ENCODE measurements around the gene AAGAB. TPM values are rescaled to one million over a fixed set of nuclear protein-coding genes. Genes with fewer than 3 reads are reported as not detected.
"Not testable (repeated sequence)": the region's sequence is repeated elsewhere in the genome, so short reads cannot be mapped to it uniquely, and the experiment has no call there.

AAGAB gene
- total RNA-seq, 1 donor from 2014 or later: 50.9 TPM

GRCh38 chr15:67259379-67259778, 4.9 kb upstream of the AAGAB start:
- Mint-ChIP-seq H3K27ac (no peak overlapping the region), H3K9me3 (no peaks in the 10 kb centered on the region), H3K36me3 (no peaks in the 10 kb centered on the region), H3K4me1 (ENCODE audit: unreplicated experiment) (no peaks in the 10 kb centered on the region), H3K4me3 (no peak overlapping the region), H3K27me3 (no peaks in the 10 kb centered on the region)
- DNase-seq (ENCODE audit: extremely low spot score, unreplicated experiment): no peak
- no peak for TF ChIP-seq CTCF (conservative IDR thresholded peaks at IDR 0.05)

GRCh38 chr15:67258412-67258811, 4.0 kb upstream of the AAGAB start:
- not testable (repeated sequence) for H3K27me3 Mint-ChIP-seq; DNase-seq (ENCODE audit: extremely low spot score, unreplicated experiment); H3K27ac Mint-ChIP-seq; H3K36me3 Mint-ChIP-seq; H3K4me1 Mint-ChIP-seq (ENCODE audit: unreplicated experiment); H3K9me3 Mint-ChIP-seq; H3K4me3 Mint-ChIP-seq

- Mint-ChIP-seq H3K36me3 (no peaks in the 10 kb centered on the region), H3K27me3 (no peaks in the 10 kb centered on the region), H3K27ac (peak overlapping the region; percentile 39), H3K4me1 (ENCODE audit: unreplicated experiment) (peaks cover 15% of the 10 kb centered on the region), H3K4me3 (peak overlapping the region; percentile 100), H3K9me3 (no peaks in the 10 kb centered on the region)
- DNase-seq (ENCODE audit: extremely low spot score, unreplicated experiment): no peak
- TF ChIP-seq CTCF (conservative IDR thresholded peaks at IDR 0.05): no peak
Measured at GRCh38 chr15:67256051-67256450, 1.6 kb upstream of the AAGAB start.

- peak overlapping the region; percentile 96 for H3K27ac Mint-ChIP-seq
- H3K4me3 Mint-ChIP-seq: peak overlapping the region; percentile 100
Measured at GRCh38 chr15:67253549-67254237, 768 bp downstream of the AAGAB start.

GRCh38 chr15:67253101-67253500, 1.4 kb downstream of the AAGAB start:
- Mint-ChIP-seq H3K4me1 (ENCODE audit: unreplicated experiment) (peaks cover 15% of the 10 kb centered on the region), H3K36me3 (peaks cover 6% of the 10 kb centered on the region), H3K4me3 (peak overlapping the region; percentile 100), H3K9me3 (no peaks in the 10 kb centered on the region), H3K27me3 (no peaks in the 10 kb centered on the region), H3K27ac (peak overlapping the region; percentile 96)
- no peak for TF ChIP-seq CTCF (conservative IDR thresholded peaks at IDR 0.05)
- no peak for DNase-seq (ENCODE audit: extremely low spot score, unreplicated experiment)

More at GRCh38 chr15:67253549-67254237, 768 bp downstream of the AAGAB start:
- no peak for DNase-seq (ENCODE audit: extremely low spot score, unreplicated experiment)
- peaks cover 4% of the 10 kb centered on the region for H3K36me3 Mint-ChIP-seq
- H3K9me3 Mint-ChIP-seq: no peaks in the 10 kb centered on the region
- H3K4me1 Mint-ChIP-seq (ENCODE audit: unreplicated experiment): peaks cover 15% of the 10 kb centered on the region
- TF ChIP-seq CTCF (conservative IDR thresholded peaks at IDR 0.05): no peak
- H3K27me3 Mint-ChIP-seq: no peaks in the 10 kb centered on the region

- H3K4me3 Mint-ChIP-seq: no peak overlapping the region
- DNase-seq (ENCODE audit: extremely low spot score, unreplicated experiment): no peak
- no peaks in the 10 kb centered on the region for H3K27me3 Mint-ChIP-seq
- H3K27ac Mint-ChIP-seq: no peak overlapping the region
- H3K9me3 Mint-ChIP-seq: peaks cover 5% of the 10 kb centered on the region
- no peak for TF ChIP-seq CTCF (conservative IDR thresholded peaks at IDR 0.05)
- H3K4me1 Mint-ChIP-seq (ENCODE audit: unreplicated experiment): peaks cover 15% of the 10 kb centered on the region
- H3K36me3 Mint-ChIP-seq: peaks cover 19% of the 10 kb centered on the region
Measured at GRCh38 chr15:67251318-67251717, 3.1 kb downstream of the AAGAB start.

Data from type B pancreatic cell (in vitro differentiated cells).